Gastrocnemius medialis (tissue), 4 donors: ENCODE measurements around the gene MED16. TPM values are rescaled to one million over a fixed set of nuclear protein-coding genes. Genes with fewer than 3 reads are reported as not detected.

ENCODE experiments used
- ATAC-seq, 2 donors: fragments of 150-250 bp; one replicate each; pipeline ENCODE4 v1.9.1; 2016
- DNase-seq, 2 donors: peaks; one replicate each; pipeline ENCODE4 v3.0.0-alpha.2; 2019
- H3K27ac ChIP-seq, 4 donors: fragments of 200-600 bp; sonication (generic); 1 replicate in 1 of 4; 2 replicates in 3 of 4; pipeline ENCODE4 v1.5.1; 2016 to 2018; ENCODE audit warnings: mild to moderate bottlenecking in 2 of 4, moderate library complexity in 1 of 4
- H3K27me3 ChIP-seq, 3 donors: fragments of 200-600 bp; sonication (generic) in 2 of 3; 1 replicate in 1 of 3; 2 replicates in 2 of 3; pipeline versions ENCODE4 v1.5.1 to v1.6.0; 2016 to 2019; ENCODE audit warnings: mild to moderate bottlenecking in 1 of 3, moderate library complexity in 1 of 3
- H3K36me3 ChIP-seq, 2 donors: fragments of 200-600 bp; sonication (generic) in 1 of 2; one replicate each; pipeline ENCODE4 v1.5.1; 2017 to 2018
- H3K4me1 ChIP-seq, 2 donors: fragments of 200-600 bp; sonication (generic) in 1 of 2; one replicate each; pipeline ENCODE4 v1.5.1; 2016 to 2017; ENCODE audit warnings: mild to moderate bottlenecking in 2 of 2
- H3K4me3 ChIP-seq, 4 donors: fragments of 200-600 bp; sonication (generic) in 3 of 4; 1 replicate in 1 of 4; 2 replicates in 3 of 4; pipeline ENCODE4 v1.5.1; 2016 to 2019; ENCODE audit warnings: mild to moderate bottlenecking in 2 of 4
- H3K9me3 ChIP-seq, 3 donors: fragments of 200-600 bp; sonication (generic) in 2 of 3; 1 replicate in 1 of 3; 2 replicates in 2 of 3; pipeline ENCODE4 v1.5.1; 2016 to 2019
- POLR2A ChIP-seq, 2 donors: fragments of 450-650 bp; IDR thresholded peaks; one replicate each; pipeline ENCODE4 v1.6.1; 2017; ENCODE audit warnings: antibody characterized with exemption in 2 of 2, mild to moderate bottlenecking in 2 of 2, moderate library complexity in 2 of 2
- in situ Hi-C, 4 donors: fragments of 200-750 bp; cut with MboI; loops; one replicate each; pipeline versions ENCODE4 v1.15.0 to v1.8.0; 2017; ENCODE audit warnings: low sequenced_read_pairs in 4 of 4
- intact Hi-C: fragments of 100-400 bp; cut with DNase I; formaldehyde crosslinking; loops from one replicate; pipeline ENCODE4 v1.15.1; 2023; ENCODE audit warnings: low total_unique reads
- total RNA-seq, 4 donors: library from RNA; depleted of rRNA; stranded (reverse); fragments of >200 nt; gene quantifications; one replicate each; pipeline versions ENCODE4 v1.1.0 to v1.2.3, GENCODE V29; 2016
- TF ChIP-seq, protein P1 (sequence below), 5 experiments: fragments of 450-650 bp in 3 of 5; fragments of 200-600 bp in 2 of 5; sonication (generic) in 2 of 5; IDR thresholded peaks in 4 of 5; conservative IDR thresholded peaks in 1 of 5; 1 replicate in 4 of 5; 2 replicates in 1 of 5; pipeline ENCODE4 v1.5.1; 2016 to 2019; ENCODE audit warnings: antibody characterized with exemption in 5 of 5, mild to moderate bottlenecking in 3 of 5, moderate library complexity in 3 of 5

The MED16 gene
- total RNA-seq, 4 donors from 2014 or later, result 22.0 to 67.6 (median 54.6) TPM

DNA sequence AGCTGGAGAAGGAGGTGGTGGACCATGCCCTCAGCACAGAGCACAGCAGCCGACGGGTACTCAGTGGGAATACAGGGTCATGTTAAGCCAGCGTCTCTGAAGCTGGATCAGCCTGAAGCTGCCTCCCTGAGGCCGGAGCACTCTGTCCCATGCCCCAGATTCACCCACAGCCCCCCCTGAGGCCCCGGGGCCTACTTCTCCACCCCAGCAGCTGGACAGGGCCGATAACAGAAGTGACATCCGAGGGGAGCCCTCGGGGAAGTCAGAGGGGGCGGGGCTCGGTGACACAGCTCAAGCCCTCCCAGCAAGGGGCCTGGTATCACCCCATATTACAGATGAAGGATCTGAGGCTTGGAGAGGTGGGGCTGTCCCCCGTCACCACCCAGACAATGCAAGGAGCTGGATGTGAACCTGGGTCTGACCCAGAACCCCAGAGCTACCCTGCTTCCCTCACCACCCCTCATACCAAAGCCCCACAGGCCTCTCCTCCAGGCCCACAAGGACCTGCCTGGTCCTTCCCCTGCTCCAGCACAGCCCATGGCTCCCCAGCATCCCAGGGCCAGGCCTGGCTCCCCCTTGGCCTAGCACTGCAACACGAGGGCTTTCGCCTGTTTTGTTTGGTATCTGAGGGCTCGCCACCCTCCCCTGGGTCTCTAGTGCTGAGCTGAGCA is 14.3 kb upstream of the MED16 start:
- intact Hi-C loops (no loop called here), in situ Hi-C loops (no loop called here)
- H3K36me3 ChIP-seq, result no peaks in the 10 kb centered on the region
- H3K4me1 ChIP-seq, result peaks cover 0 to 3% of the 10 kb centered on the region in 2 donors
- ATAC-seq, result no peak
- H3K9me3 ChIP-seq, result no peaks in the 10 kb centered on the region
- H3K27ac ChIP-seq, result no peak overlapping the region
- no peaks in the 10 kb centered on the region for H3K27me3 ChIP-seq
- no peak overlapping the region for H3K4me3 ChIP-seq
- DNase-seq, result no peak
- no peak for TF ChIP-seq POLR2A (IDR thresholded peaks at IDR 0.05)

DNA sequence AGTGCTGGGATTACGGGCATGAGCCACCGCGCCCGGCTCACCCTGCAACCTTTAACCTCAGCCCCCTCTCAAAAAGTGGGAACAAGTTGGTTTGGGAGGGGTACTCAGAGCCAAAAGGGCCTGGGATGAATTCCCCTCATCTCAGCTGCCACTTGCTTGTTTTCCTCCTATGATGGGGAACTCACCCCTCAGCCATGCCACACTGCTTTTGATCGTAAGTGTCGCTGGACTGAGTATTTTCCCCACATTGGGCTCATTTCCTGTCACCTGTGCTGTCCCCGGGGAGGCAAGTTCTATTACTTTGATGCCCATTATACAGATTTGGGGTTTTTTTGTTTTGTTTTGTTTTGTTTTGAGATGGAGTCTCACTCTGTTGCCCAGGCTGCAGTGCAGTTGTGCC is 13.5 kb upstream of the MED16 start:
- intact Hi-C loops, result no loop called here

DNA sequence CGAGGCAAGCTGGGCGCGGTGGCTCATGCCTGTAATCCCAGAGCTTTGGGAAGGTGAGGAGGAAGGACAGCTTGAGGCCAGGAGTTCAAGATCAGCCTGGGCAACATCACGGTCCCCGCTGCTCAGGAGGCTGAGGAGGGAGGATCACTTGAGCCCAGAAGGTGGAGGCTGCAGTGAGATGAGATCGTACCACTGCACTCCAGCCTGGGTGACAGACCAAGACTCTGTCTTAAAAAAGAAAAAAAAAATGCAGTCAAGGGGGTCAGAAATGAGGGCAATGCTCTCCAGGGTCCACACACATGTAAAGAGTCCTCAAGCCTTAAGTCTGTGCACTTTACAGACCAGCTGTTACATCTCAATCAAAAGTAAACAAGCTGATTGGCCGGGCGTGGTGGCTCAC is 11.6 kb upstream of the MED16 start:
- Histone ChIP-seq H3K27me3 (no peaks in the 10 kb centered on the region), H3K4me3 (no peak overlapping the region), H3K4me1 (no peaks in the 10 kb centered on the region), H3K9me3 (no peaks in the 10 kb centered on the region), H3K27ac (no peak overlapping the region), H3K36me3 (peaks cover 0 to 8% of the 10 kb centered on the region in 2 donors)
- no peak for DNase-seq
- no peak for ATAC-seq
- TF ChIP-seq, protein P1, sequence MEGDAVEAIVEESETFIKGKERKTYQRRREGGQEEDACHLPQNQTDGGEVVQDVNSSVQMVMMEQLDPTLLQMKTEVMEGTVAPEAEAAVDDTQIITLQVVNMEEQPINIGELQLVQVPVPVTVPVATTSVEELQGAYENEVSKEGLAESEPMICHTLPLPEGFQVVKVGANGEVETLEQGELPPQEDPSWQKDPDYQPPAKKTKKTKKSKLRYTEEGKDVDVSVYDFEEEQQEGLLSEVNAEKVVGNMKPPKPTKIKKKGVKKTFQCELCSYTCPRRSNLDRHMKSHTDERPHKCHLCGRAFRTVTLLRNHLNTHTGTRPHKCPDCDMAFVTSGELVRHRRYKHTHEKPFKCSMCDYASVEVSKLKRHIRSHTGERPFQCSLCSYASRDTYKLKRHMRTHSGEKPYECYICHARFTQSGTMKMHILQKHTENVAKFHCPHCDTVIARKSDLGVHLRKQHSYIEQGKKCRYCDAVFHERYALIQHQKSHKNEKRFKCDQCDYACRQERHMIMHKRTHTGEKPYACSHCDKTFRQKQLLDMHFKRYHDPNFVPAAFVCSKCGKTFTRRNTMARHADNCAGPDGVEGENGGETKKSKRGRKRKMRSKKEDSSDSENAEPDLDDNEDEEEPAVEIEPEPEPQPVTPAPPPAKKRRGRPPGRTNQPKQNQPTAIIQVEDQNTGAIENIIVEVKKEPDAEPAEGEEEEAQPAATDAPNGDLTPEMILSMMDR (IDR thresholded peaks at IDR 0.05 in 4 of 5, conservative IDR thresholded peaks at IDR 0.05 in 1 of 5), result no peak
- in situ Hi-C loops (no loop called here), intact Hi-C loops (no loop called here)

More for the DNA sequence above, 13.5 kb upstream of the MED16 start:
- no peak for ATAC-seq
- in situ Hi-C loops, result no loop called here
- Histone ChIP-seq H3K36me3 (peaks cover 0 to 5% of the 10 kb centered on the region in 2 donors), H3K4me1 (no peaks in the 10 kb centered on the region), H3K4me3 (no peak overlapping the region), H3K9me3 (no peaks in the 10 kb centered on the region), H3K27ac (no peak overlapping the region), H3K27me3 (no peaks in the 10 kb centered on the region)
- DNase-seq, result no peak
- TF ChIP-seq POLR2A (IDR thresholded peaks at IDR 0.05), result no peak
- TF ChIP-seq, protein P1 (IDR thresholded peaks at IDR 0.05 in 4 of 5, conservative IDR thresholded peaks at IDR 0.05 in 1 of 5), result no peak

DNA sequence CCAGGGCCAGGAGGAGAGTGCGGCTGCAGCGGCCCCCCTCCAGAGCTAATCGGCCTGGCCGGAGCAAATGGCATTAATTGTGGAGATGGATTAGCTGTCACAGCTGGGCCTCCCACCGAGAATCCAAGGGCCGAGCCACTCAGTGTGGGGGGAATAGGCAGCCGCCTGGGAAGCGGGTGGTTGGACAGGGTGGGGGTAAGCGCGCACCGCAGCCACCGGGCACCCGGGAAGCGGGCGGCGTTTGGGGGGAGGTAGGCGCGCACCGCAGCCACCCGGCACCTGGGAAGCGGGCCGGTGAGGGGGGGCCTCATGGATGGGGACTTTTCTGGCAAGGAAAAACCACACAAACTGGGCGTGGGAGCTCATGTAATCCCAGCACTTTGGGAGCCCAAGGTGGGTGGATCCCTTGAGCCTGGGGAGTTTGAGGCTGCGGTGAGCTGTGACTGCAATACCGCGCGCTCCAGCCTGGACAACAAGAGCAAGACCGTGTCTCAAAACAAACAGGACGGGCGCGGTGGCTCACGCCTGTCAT is 10.3 kb upstream of the MED16 start:
- no peak for TF ChIP-seq POLR2A (IDR thresholded peaks at IDR 0.05)
- TF ChIP-seq, protein P1 (IDR thresholded peaks at IDR 0.05 in 4 of 5, conservative IDR thresholded peaks at IDR 0.05 in 1 of 5), result no peak
- ATAC-seq (no peak), DNase-seq (no peak)
- in situ Hi-C loops (no loop called here), intact Hi-C loops (no loop called here)
- Histone ChIP-seq H3K4me3 (no peak overlapping the region), H3K36me3 (peaks cover 0 to 20% of the 10 kb centered on the region in 2 donors), H3K9me3 (no peaks in the 10 kb centered on the region), H3K4me1 (no peaks in the 10 kb centered on the region), H3K27ac (no peak overlapping the region), H3K27me3 (no peaks in the 10 kb centered on the region)

DNA sequence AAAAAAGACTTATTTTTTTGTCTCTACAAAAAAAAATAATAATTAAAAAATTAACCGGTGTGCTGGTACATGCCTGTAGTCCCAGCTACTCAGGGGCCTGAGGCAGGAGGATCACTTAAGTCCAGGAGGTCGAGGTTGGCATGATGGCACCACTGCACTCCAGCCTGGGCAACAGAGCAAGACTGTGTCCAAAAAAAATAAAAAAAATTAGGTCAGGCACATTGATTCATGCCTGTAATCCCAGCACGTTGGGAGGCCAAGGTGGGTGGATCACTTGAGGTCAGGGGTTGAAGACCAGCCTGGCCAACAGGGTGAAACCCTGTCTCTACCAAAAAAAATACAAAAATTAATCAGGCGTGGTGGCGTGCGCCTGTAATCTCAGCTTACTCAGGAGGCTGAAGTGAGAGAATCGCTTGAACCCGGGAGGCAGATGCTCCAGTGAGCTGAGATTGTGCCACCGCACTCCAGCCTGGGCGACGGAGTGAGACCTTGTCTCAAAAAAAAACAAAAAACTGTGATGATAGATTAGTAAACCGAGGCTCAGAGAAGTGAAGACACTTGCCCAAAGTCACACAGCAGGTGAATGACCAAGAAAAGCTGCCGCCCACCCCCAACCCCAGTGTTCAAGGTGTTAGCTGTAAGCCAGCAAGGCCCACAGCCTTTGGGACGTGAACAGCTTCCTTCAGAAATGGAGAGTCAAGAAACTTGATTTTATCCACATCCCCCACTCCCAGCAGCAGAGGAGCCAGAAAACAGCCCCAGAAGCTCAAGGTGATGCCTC is 9.6 kb upstream of the MED16 start:
- Histone ChIP-seq H3K36me3 (peaks cover 0 to 20% of the 10 kb centered on the region in 2 donors), H3K27ac (no peak overlapping the region), H3K27me3 (no peaks in the 10 kb centered on the region), H3K9me3 (no peaks in the 10 kb centered on the region), H3K4me3 (no peak overlapping the region), H3K4me1 (no peaks in the 10 kb centered on the region)
- intact Hi-C loops, result no loop called here
- TF ChIP-seq POLR2A (IDR thresholded peaks at IDR 0.05), result no peak
- TF ChIP-seq, protein P1 (IDR thresholded peaks at IDR 0.05 in 4 of 5, conservative IDR thresholded peaks at IDR 0.05 in 1 of 5), result no peak
- DNase-seq (no peak), ATAC-seq (no peak)
- in situ Hi-C loops, result no loop called here
